Measurements from ENCODE around the gene SKIDA1. TPM values are rescaled to one million over a fixed set of nuclear protein-coding genes. Genes with fewer than 3 reads are reported as not detected.

Gene SKIDA1
- total and polyA plus RNA-seq, 2 experiments from 2014 or later = 1.5 to 3.5 TPM

- Histone ChIP-seq H3K9me2 (ENCODE audit: insufficient read depth) (no peaks in the 10 kb centered on the region), H3K4me2 (peak overlapping the region; percentile 87), H3K4me3 (peak overlapping the region; percentile 75), H3K4me1 (ENCODE audit: insufficient read depth) (peaks cover 33% of the 10 kb centered on the region), H4K20me1 (replicated peaks; ENCODE audit: insufficient read depth) (peaks cover 16% of the 10 kb centered on the region), H2AFZ (no peak overlapping the region), H3F3A (replicated peaks; ENCODE audit: low read depth) (0 out of 2 replicates have a peak, but pooled peaks cover 7% of the 10 kb centered on the region), H3K36me3 (ENCODE audit: insufficient read depth) (peaks cover 19% of the 10 kb centered on the region), H3K27ac (ENCODE audit: low read depth) (0 out of 2 replicates have a peak overlapping the region, but pooled peaks have one; percentile 15), H3K79me2 (replicated peaks; ENCODE audit: insufficient read depth) (peaks cover 58% of the 10 kb centered on the region), H3K27me3 (ENCODE audit: insufficient read depth) (no peaks in the 10 kb centered on the region)
- H3K9me3 Mint-ChIP-seq = no peaks in the 10 kb centered on the region
- no peak for ATAC-seq
- H3K36me3 Mint-ChIP-seq (ENCODE audit: low read depth) = peaks cover 45% of the 10 kb centered on the region
- peaks cover 23% of the 10 kb centered on the region for H3K4me1 Mint-ChIP-seq
- TF ChIP-seq EZH2 (IDR thresholded peaks at IDR 0.05; ENCODE audit: low read depth, unreplicated experiment) (no peak), ZNF114 (CRISPR knock-in tag; IDR thresholded peaks at IDR 0.05) (no peak), CREB1 (CRISPR knock-in tag; IDR thresholded peaks at IDR 0.05; ENCODE audit: low read depth) (no peak), REST (IDR thresholded peaks at IDR 0.05; ENCODE audit: unreplicated experiment) (no peak), STAT1 (IDR thresholded peaks at IDR 0.05; ENCODE audit: unreplicated experiment) (no peak), ZNF331 (CRISPR knock-in tag; IDR thresholded peaks at IDR 0.05; ENCODE audit: low read depth) (no peak)
- TF ChIP-seq, protein P1, sequence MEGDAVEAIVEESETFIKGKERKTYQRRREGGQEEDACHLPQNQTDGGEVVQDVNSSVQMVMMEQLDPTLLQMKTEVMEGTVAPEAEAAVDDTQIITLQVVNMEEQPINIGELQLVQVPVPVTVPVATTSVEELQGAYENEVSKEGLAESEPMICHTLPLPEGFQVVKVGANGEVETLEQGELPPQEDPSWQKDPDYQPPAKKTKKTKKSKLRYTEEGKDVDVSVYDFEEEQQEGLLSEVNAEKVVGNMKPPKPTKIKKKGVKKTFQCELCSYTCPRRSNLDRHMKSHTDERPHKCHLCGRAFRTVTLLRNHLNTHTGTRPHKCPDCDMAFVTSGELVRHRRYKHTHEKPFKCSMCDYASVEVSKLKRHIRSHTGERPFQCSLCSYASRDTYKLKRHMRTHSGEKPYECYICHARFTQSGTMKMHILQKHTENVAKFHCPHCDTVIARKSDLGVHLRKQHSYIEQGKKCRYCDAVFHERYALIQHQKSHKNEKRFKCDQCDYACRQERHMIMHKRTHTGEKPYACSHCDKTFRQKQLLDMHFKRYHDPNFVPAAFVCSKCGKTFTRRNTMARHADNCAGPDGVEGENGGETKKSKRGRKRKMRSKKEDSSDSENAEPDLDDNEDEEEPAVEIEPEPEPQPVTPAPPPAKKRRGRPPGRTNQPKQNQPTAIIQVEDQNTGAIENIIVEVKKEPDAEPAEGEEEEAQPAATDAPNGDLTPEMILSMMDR (conservative IDR thresholded peaks at IDR 0.05; ENCODE audit: low read depth in 2 of 2) = no peak
- peak overlapping the region; percentile 86 for H3K4me3 Mint-ChIP-seq
- peaks cover 12% of the 10 kb centered on the region for H3K27me3 Mint-ChIP-seq (ENCODE audit: insufficient read depth, low read depth, poor library complexity)
- no peak overlapping the region; the same call in 1 of the 2 replicates for H3K27ac Mint-ChIP-seq
- DNase-seq (ENCODE audit: low spot score) = no peak
Measured at GRCh38 chr10:21535494-21535965, 10.0 kb upstream of the SKIDA1 start.

GRCh38 chr10:21534604-21535493 lies 9.4 kb upstream of the SKIDA1 start:
- Histone ChIP-seq H3K4me1 (ENCODE audit: insufficient read depth) (peaks cover 40% of the 10 kb centered on the region), H3K9me2 (ENCODE audit: insufficient read depth) (no peaks in the 10 kb centered on the region), H3K27ac (ENCODE audit: low read depth) (no peak overlapping the region), H3K4me3 (peak overlapping the region; percentile 75), H4K20me1 (replicated peaks; ENCODE audit: insufficient read depth) (peaks cover 16% of the 10 kb centered on the region), H3K36me3 (ENCODE audit: insufficient read depth) (peaks cover 18% of the 10 kb centered on the region), H2AFZ (no peak overlapping the region), H3K79me2 (replicated peaks; ENCODE audit: insufficient read depth) (peaks cover 51% of the 10 kb centered on the region), H3K4me2 (peak overlapping the region; percentile 87), H3K27me3 (ENCODE audit: insufficient read depth) (no peaks in the 10 kb centered on the region), H3F3A (replicated peaks; ENCODE audit: low read depth) (0 out of 2 replicates have a peak, but pooled peaks cover 7% of the 10 kb centered on the region)
- DNase-seq (ENCODE audit: low spot score) = peak; percentile 79
- peak; percentile 27 for ATAC-seq
- Mint-ChIP-seq H3K4me3 (peak overlapping the region; percentile 86), H3K9me3 (no peaks in the 10 kb centered on the region), H3K27me3 (ENCODE audit: insufficient read depth, low read depth, poor library complexity) (peaks cover 12% of the 10 kb centered on the region), H3K27ac (peak overlapping the region; percentile 83), H3K4me1 (peaks cover 24% of the 10 kb centered on the region), H3K36me3 (ENCODE audit: low read depth) (peaks cover 39% of the 10 kb centered on the region)
- TF ChIP-seq ZNF462 (CRISPR knock-in tag; IDR thresholded peaks at IDR 0.05) (no peak), STAT1 (IDR thresholded peaks at IDR 0.05; ENCODE audit: unreplicated experiment) (no peak)
